GM15510 (cell line): ENCODE measurements around the gene KCNMB4.

Experiments
- POLR2A ChIP-seq: IDR thresholded peaks from 3 replicates; pipeline ENCODE4 v1.6.1; 2011; ENCODE audit warnings: borderline replicate concordance; ENCODE audit not compliant: insufficient read length; ENCODE audit errors: extremely low read depth

The KCNMB4 gene

GRCh38 chr12:70364695-70365397 is 1.2 kb upstream of the KCNMB4 start:
- no peak for TF ChIP-seq POLR2A

GRCh38 chr12:70365398-70365647 is 767 bp upstream of the KCNMB4 start:
- TF ChIP-seq POLR2A, result no peak

DNA sequence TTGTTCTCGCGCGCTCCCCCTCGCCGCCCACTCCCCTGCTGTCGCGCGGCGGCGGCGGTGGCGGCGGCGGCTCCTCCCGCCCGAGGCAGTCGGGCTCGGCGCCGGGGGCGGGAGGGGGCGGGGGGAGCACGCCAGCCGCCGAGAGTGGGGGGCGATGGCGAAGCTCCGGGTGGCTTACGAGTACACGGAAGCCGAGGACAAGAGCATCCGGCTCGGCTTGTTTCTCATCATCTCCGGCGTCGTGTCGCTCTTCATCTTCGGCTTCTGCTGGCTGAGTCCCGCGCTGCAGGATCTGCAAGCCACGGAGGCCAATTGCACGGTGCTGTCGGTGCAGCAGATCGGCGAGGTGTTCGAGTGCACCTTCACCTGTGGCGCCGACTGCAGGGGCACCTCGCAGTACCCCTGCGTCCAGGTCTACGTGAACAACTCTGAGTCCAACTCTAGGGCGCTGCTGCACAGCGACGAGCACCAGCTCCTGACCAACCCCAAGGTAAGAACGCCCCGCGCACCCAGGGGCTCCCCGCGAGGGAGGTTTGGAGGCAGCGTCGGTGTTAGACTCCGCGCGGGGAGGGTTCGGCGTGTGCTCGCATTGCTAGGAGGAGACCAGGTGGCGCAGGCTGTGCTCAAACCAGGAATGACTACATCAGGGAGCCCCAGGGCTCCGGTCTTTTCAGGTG is 629 bp downstream of the KCNMB4 start:
- TF ChIP-seq POLR2A, result no peak

DNA sequence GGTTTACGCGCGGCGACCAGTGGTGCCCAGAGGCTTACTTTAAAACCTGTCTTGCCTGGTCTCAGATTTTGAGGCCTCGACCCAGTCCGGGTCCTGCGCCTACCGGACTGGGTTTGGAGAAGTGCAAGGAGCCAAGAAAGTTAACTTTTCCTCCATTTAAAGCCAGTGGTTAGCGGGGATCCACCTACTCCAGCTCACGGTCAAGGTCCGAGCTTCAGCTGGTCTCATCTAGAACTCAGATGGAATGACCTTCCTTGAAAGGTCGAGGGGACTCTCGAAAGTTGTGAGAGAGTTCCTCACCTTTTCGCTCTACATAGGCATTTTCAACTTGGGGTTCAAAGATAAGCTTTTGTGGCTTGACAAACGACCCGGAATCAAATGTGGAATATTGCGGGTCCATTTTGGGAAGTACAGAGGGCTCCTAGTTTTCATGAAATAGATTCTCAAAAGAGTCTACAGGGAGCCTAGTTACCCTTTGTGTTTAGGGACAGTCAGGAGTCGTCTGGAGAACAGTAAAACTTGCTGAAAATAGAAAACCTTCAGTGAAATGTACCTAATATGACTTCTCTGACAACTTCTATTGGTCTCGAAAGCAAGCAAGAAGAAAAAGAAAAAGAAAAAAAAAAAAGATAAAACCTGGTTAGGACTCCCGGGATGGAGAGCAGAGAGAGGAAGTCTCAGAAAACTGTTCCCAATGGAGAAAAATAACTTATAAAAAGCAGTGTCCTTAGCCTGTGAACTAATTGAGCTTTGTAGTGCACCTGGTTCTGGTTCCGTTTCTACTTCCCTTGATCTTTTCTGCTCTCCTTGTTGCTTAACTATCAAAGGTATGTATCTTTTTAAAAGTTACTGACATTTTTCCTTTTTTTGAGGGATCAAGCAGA is 1.4 kb downstream of the KCNMB4 start:
- TF ChIP-seq POLR2A, result no peak

DNA sequence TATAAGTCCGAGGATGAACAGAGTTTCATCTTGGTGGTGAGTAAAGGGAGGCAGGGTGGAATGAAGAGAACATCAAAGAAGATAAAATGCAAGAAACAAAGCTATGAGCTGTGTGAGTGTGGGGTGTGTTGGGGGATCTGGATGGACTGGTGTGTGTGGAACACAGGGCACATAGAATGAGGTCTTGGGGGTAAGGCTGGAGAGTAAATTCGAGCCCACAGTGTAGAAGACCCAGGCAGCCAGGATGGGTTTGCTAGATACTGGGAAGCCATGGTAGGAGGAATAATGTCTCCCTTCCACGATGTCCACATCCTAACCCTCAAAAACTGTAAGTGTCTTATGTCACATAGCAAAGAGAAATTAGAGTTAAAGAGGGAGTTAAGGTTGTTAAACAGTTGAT is 6.8 kb downstream of the KCNMB4 start:
- TF ChIP-seq POLR2A, result no peak

DNA sequence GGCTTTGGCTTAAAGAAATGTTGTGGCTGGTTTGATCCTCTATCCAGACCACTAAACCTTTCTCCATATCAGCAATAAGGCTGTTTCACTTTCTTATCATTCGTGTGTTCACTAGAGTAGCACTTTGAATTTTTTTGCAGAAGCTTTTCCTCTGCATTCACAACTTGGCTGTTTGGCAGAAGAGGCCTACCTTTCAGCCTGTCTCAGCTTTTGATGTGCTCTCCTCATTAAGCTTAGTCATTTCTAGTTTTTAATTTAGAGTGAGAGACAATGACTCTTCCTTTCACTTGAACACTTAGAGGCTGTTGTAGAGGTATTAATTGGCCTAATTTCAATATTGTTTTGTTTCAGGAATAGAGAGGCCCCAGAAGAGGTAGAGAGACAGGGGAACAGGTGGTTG is 13.8 kb downstream of the KCNMB4 start:
- no peak for TF ChIP-seq POLR2A

GRCh38 chr12:70383484-70383883 is 17.4 kb downstream of the KCNMB4 start:
- TF ChIP-seq POLR2A, result no peak

DNA sequence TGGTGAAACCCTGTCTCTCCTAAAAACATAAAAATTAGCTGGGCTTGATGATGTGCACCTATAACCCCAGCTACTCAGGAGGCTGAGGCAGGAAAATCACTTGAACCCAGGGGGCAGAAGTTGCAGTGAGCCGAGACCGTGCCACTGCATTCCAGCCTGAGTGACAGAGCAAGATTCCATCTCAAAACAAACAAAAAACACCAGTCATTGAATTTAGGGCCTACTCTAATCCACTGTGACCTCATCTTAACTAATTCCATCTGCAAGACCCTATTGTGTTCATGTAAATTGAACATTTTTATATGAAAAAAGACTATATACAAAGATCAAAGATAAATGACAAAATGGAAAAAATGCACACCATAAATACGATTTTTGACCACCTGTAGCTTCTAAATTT is 17.8 kb downstream of the KCNMB4 start:
- TF ChIP-seq POLR2A, result no peak

GRCh38 chr12:70386771-70387170 is 20.7 kb downstream of the KCNMB4 start:
- no peak for TF ChIP-seq POLR2A

GRCh38 chr12:70389678-70390077 is 23.6 kb downstream of the KCNMB4 start:
- no peak for TF ChIP-seq POLR2A

DNA sequence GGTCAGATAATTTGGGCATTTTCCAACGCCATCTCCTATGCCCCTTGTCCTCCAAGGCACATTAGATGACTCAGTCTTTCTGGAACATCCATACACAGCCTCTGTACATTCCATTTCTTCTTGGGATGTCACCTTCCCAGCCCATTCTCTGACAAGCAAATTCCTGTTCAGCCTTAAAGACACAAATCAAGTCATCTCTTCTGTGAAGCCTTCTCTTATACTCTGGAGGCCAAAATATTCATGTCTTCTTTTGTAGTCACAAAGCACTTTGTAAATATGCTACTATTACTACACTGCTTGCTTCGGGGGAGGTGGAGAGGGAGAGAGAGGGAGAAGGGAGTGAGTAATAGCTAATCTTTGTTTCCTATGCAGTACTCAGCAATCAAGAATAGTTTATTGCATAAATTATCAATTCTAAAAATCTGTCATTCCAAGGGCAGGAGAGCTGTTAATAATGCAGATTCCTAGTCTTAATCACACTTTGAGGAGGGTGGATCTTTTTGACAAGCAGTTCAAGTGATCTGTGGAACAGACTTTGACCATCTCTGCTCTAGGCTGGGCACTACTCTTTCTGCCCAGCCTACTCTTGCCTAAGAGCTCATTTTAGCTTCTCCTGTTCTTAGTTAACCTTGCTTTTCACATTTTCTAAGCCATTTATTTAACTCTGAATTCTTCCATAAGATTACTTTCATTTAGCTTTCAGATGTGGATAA is 27.9 kb downstream of the KCNMB4 start:
- TF ChIP-seq POLR2A, result no peak

DNA sequence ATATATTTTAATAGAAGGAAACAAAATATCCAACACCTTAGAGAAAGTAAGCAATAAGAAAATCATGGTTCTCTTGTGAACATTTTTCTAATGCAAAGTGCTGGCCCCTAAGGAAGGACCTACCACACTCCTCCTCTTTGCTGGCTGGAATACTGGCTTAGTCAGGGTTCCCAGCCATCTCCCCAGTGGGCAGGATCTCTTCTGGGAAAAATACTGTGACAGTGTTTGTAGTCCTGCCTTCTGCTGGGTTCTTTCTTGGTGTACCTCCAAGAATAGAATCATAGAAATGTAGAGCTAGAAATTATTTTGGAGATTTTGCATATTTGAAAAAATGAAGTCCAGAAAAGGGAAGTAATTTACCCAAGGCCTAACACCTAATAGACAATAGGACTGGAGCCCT is 31.9 kb downstream of the KCNMB4 start:
- no peak for TF ChIP-seq POLR2A

DNA sequence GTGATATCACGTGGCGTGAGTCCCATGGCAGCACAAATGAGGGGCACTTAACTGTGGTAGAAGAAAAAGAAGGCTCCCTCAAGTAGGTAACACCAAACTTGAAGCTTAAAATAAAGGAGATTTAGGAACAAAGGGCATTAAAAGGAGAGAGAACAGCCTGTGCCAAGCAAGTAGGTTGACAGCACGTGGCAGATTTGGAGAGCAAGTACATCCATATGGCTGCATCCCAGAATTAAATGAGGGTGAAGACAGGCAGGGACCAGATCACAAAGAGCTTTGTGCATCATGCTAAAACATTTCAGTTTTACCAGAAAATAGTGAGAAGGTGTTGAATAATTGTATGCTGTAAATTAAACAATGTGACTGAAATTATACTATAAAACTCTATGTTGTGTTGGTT is 32.8 kb downstream of the KCNMB4 start:
- TF ChIP-seq POLR2A, result no peak

- TF ChIP-seq POLR2A, result no peak
Measured at GRCh38 chr12:70399311-70399710, 33.2 kb downstream of the KCNMB4 start.

- no peak for TF ChIP-seq POLR2A
Measured at GRCh38 chr12:70400124-70400523, 34.0 kb downstream of the KCNMB4 start.
